Measurements from ENCODE around the gene SPON1.

The SPON1 gene

GRCh38 chr11:14253840-14254239 lies 291.3 kb downstream of the SPON1 start:
- no peaks in the 10 kb centered on the region for H3K9me2 ChIP-seq (ENCODE audit: low read depth, low read length)
- H3K27me3 ChIP-seq (ENCODE audit: insufficient read depth, low read length) = no peaks in the 10 kb centered on the region; the same call in 1 of the 2 replicates
- H3K9ac ChIP-seq (ENCODE audit: low read length) = no peak overlapping the region
- no peaks in the 10 kb centered on the region for H3K9me3 ChIP-seq (ENCODE audit: low read length)
- H3K4me2 ChIP-seq (ENCODE audit: low read length) = no peak overlapping the region
- H3K4me1 ChIP-seq (ENCODE audit: insufficient read depth, low read length, severe bottlenecking) = no peaks in the 10 kb centered on the region
- H3K79me2 ChIP-seq (ENCODE audit: insufficient read depth, low read length) = no peaks in the 10 kb centered on the region
- H4K20me1 ChIP-seq (ENCODE audit: insufficient read depth, low read length) = no peaks in the 10 kb centered on the region
- H2AFZ ChIP-seq (ENCODE audit: low read length) = no peak overlapping the region
- H3K27ac ChIP-seq (ENCODE audit: low read depth, low read length, poor library complexity, severe bottlenecking) = no peak overlapping the region
- TF ChIP-seq CTCF (IDR thresholded peaks at IDR 0.05; ENCODE audit: low read length) (no peak), EZH2 (IDR thresholded peaks at IDR 0.05; ENCODE audit: borderline replicate concordance, low read length) (no peak)
- H3K4me3 ChIP-seq (ENCODE audit: low read depth, low read length, poor library complexity, severe bottlenecking) = no peak overlapping the region
- no peaks in the 10 kb centered on the region for H3K36me3 ChIP-seq (ENCODE audit: insufficient read depth, low read length)
- no peaks in the 10 kb centered on the region for H3F3A ChIP-seq (ENCODE audit: insufficient read depth, low read length)

GRCh38 chr11:14254533-14255237 lies 292.2 kb downstream of the SPON1 start:
- Histone ChIP-seq H3K9me3 (ENCODE audit: low read length) (no peaks in the 10 kb centered on the region), H3K9ac (ENCODE audit: low read length) (no peak overlapping the region), H3K4me3 (ENCODE audit: low read depth, low read length, poor library complexity, severe bottlenecking) (no peak overlapping the region), H3K9me2 (ENCODE audit: low read depth, low read length) (no peaks in the 10 kb centered on the region), H4K20me1 (ENCODE audit: insufficient read depth, low read length) (no peaks in the 10 kb centered on the region), H2AFZ (ENCODE audit: low read length) (no peak overlapping the region), H3K4me2 (ENCODE audit: low read length) (no peak overlapping the region), H3K79me2 (ENCODE audit: insufficient read depth, low read length) (no peaks in the 10 kb centered on the region), H3K4me1 (ENCODE audit: insufficient read depth, low read length, severe bottlenecking) (no peaks in the 10 kb centered on the region), H3F3A (ENCODE audit: insufficient read depth, low read length) (no peaks in the 10 kb centered on the region), H3K27me3 (ENCODE audit: insufficient read depth, low read length) (no peaks in the 10 kb centered on the region; the same call in 1 of the 2 replicates), H3K36me3 (ENCODE audit: insufficient read depth, low read length) (no peaks in the 10 kb centered on the region), H3K27ac (ENCODE audit: low read depth, low read length, poor library complexity, severe bottlenecking) (no peak overlapping the region)
- no peak for TF ChIP-seq EZH2 (IDR thresholded peaks at IDR 0.05; ENCODE audit: borderline replicate concordance, low read length)
- no peak for TF ChIP-seq CTCF (IDR thresholded peaks at IDR 0.05; ENCODE audit: low read length)

- H3K36me3 ChIP-seq (ENCODE audit: insufficient read depth, low read length) = no peaks in the 10 kb centered on the region
- TF ChIP-seq EZH2 (IDR thresholded peaks at IDR 0.05; ENCODE audit: borderline replicate concordance, low read length) (no peak), CTCF (IDR thresholded peaks at IDR 0.05; ENCODE audit: low read length) (no peak)
- no peak overlapping the region for H3K4me3 ChIP-seq (ENCODE audit: low read depth, low read length, poor library complexity, severe bottlenecking)
- H3K9me3 ChIP-seq (ENCODE audit: low read length) = no peaks in the 10 kb centered on the region
- no peak overlapping the region for H3K27ac ChIP-seq (ENCODE audit: low read depth, low read length, poor library complexity, severe bottlenecking)
- H4K20me1 ChIP-seq (ENCODE audit: insufficient read depth, low read length) = no peaks in the 10 kb centered on the region
- H2AFZ ChIP-seq (ENCODE audit: low read length) = no peak overlapping the region
- H3K9ac ChIP-seq (ENCODE audit: low read length) = no peak overlapping the region
- no peaks in the 10 kb centered on the region for H3K4me1 ChIP-seq (ENCODE audit: insufficient read depth, low read length, severe bottlenecking)
- H3K9me2 ChIP-seq (ENCODE audit: low read depth, low read length) = no peaks in the 10 kb centered on the region
- H3K27me3 ChIP-seq (ENCODE audit: insufficient read depth, low read length) = no peaks in the 10 kb centered on the region; the same call in 1 of the 2 replicates
- H3K4me2 ChIP-seq (ENCODE audit: low read length) = no peak overlapping the region
- H3F3A ChIP-seq (ENCODE audit: insufficient read depth, low read length) = no peaks in the 10 kb centered on the region
- H3K79me2 ChIP-seq (ENCODE audit: insufficient read depth, low read length) = no peaks in the 10 kb centered on the region
Observed at GRCh38 chr11:14255238-14255534, 292.7 kb downstream of the SPON1 start.

Measured in OCI-LY1 (cell line).